NCI-H1694 (cell line): ENCODE results near the gene PACS2.

ENCODE experiments used
- DNase-seq: peaks from one replicate; lab custom pipeline; 2025; lab: John Stamatoyannopoulos, UW

Gene PACS2

GRCh38 chr14:105440992-105441391, 126.4 kb downstream of the PACS2 start:
- no peak for DNase-seq

DNA sequence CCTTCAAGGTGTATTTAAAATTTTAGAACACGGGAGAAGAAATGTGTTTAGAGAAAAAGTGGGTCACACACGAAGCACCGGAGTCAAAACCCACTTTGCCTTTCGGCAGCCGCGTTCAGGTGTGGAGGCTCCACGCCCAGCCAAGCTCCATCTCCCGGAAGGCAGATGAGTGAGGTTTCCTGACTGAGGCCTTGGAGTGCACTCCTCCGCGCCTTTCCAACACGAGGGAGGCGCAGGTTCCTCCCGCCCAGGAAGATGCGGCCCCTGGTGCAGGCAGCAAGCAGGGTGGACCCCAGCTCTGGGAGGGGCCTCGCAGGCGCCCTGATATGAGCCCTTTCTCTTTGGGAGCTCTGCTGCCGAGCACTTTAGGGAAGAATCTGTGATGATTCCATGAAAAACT, 127.6 kb downstream of the PACS2 start:
- DNase-seq: no peak

GRCh38 chr14:105442834-105443233, 128.3 kb downstream of the PACS2 start:
- no peak for DNase-seq

GRCh38 chr14:105444859-105445258, 130.3 kb downstream of the PACS2 start:
- no peak for DNase-seq

DNA sequence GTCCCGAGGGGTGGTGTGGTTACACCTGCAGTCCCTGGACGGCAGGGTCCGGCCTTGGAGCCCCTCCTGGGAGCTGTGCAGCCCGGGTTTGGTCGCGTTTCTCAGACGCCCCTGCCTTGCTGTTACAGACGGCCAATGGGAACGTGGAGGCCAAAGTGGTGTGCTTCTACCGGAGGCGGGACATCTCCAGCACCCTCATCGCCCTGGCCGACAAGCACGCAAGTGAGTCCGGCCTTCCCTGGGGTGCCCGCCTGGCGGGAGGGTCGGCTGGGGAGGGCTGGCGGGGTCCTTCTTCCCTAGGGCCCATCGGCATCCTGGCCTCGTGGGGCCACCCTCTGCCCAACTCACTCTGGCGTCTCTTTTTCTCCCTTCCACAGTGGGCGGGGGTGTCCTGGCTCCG, 130.7 kb downstream of the PACS2 start:
- DNase-seq: no peak

DNA sequence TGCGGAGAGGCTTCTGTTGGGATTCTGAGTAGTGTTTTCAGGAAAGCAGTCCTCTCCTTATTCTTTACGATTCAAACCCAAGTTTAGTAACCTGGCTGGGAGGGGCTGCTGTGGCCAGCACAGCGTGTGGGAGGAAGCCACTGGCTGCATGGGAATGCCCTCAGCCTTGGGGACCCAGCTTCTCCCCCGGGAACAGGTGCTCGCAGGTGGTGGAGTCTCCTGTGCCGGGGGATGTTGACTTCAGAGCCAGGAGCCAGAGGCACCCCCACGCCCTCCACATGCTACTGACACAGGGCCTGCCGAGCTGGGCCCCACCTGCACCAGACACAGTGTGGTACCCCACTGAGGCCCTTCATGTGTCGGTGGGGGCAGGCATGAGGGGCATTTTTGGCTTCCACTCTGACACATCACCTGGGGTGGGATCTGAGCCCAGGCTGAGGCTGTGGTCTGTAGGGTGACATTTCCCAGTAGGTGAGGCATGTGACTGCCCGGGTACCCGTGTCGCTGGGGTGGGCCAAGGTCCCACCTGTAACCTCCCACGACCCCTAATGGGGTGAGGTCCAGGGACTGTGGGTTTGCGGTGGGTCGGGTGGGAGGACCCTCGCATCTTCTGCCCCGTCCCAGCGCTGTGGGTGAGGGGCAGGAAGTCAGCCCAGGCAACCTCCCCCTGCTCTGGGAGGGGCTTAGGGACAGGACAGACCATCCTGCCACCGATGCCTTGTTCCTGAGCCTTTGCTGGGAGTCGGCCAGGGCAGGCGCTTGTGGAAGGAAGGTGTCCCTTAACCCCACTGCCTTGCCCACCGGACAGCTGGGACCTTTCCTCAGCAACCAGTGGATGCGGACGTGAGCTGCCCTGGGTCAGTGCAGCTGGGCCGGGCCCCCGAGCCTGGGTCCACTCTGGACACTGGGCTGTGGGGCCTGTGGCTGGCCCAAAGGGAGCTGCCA, 131.6 kb downstream of the PACS2 start:
- DNase-seq: no peak

DNA sequence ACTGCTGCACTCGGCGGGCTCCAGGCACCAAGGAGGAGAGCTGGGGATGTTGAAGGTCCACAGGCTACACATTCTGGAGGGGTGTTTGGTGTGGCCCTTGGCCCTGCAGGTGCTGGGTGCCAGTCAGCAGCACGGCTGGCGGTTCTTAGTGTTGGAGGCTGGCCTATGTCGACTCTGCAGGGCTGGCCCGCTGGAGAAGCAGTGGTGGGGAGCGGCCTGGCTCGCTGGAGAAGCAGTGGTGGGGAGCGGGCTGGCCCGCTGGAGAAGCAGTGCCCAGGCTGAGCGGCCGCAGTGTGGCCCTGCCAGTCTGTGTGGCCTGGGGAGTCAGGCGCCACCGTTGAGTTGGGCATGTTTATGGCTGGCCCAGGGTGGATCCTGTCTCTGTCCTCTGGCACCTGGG, 132.4 kb downstream of the PACS2 start:
- no peak for DNase-seq
